Activated naive CD8-positive, alpha-beta T cell (primary cell): ENCODE results near the gene AKAP6.

Experiments used
- H3K27ac Mint-ChIP-seq: one replicate; pipeline ENCODE4 v1.8.0; 2021; ENCODE audit warnings: mixed read lengths
- H3K27me3 Mint-ChIP-seq: one replicate; pipeline ENCODE4 v1.8.0; 2021; ENCODE audit warnings: mixed read lengths
- H3K36me3 Mint-ChIP-seq: one replicate; pipeline ENCODE4 v1.8.0; 2021; ENCODE audit warnings: mixed read lengths
- H3K4me1 Mint-ChIP-seq: one replicate; pipeline ENCODE4 v1.8.0; 2021; ENCODE audit warnings: low read depth, mixed read lengths
- H3K4me3 Mint-ChIP-seq: one replicate; pipeline ENCODE4 v1.8.0; 2021; ENCODE audit warnings: mild to moderate bottlenecking, mixed read lengths
- H3K9me3 Mint-ChIP-seq: one replicate; pipeline ENCODE4 v1.8.0; 2021; ENCODE audit warnings: low read depth, mixed read lengths

AKAP6 gene

GRCh38 chr14:32805979-32806378, 476.9 kb downstream of the AKAP6 start:
- no peaks in the 10 kb centered on the region for H3K4me1 Mint-ChIP-seq
- H3K27me3 Mint-ChIP-seq: no peaks in the 10 kb centered on the region
- H3K36me3 Mint-ChIP-seq: peaks cover 16% of the 10 kb centered on the region
- no peak overlapping the region for H3K27ac Mint-ChIP-seq
- peaks cover 22% of the 10 kb centered on the region for H3K9me3 Mint-ChIP-seq
- H3K4me3 Mint-ChIP-seq: no peak overlapping the region

DNA sequence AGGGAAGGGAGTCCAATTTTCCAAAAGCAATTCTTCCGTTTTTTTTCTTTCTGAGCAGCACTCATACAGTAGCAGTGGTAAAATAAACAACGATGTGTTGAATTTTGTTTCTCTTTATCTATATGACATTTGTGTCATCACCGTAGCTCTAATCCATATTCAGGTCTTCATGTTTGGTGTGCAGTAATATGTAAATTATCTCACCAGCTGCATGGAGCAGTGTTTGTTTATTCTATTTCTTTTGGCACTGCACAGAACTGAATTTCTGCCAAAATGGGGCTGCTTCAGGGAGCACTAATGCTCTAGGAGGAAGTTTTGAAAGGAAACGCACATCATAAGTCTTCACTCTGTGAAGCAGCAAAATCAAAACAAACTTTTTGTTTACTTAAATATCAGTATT, 479.5 kb downstream of the AKAP6 start:
- Mint-ChIP-seq H3K36me3 (peaks cover 13% of the 10 kb centered on the region), H3K4me3 (no peak overlapping the region), H3K27ac (no peak overlapping the region), H3K9me3 (peaks cover 7% of the 10 kb centered on the region), H3K4me1 (no peaks in the 10 kb centered on the region), H3K27me3 (no peaks in the 10 kb centered on the region)

- H3K27ac Mint-ChIP-seq: no peak overlapping the region
- H3K36me3 Mint-ChIP-seq: peaks cover 7% of the 10 kb centered on the region
Measured at GRCh38 chr14:32809255-32809654, 480.2 kb downstream of the AKAP6 start.

DNA sequence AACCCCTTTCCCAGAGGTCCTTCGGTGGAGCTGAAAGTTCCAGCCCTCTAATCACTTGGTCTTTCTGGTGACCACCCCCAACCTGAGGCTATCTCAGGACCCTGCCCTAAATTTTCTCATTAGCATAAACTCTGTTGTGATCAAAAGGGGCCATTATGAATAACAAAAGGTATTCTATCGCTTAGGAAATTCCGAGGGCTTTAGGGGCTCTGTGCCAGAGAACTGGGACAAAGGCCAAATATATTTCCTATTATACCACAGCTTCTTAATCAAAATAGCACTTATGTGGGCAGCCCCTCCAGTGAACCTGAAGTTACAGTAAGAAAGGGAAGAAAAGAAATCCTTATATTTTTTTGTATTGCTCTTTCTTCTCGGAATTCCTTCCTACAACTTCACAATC, 484.3 kb downstream of the AKAP6 start:
- Mint-ChIP-seq H3K4me3 (no peak overlapping the region), H3K9me3 (no peaks in the 10 kb centered on the region), H3K4me1 (no peaks in the 10 kb centered on the region), H3K27ac (no peak overlapping the region), H3K27me3 (no peaks in the 10 kb centered on the region), H3K36me3 (no peaks in the 10 kb centered on the region)

More at GRCh38 chr14:32809255-32809654, 480.2 kb downstream of the AKAP6 start:
- Mint-ChIP-seq H3K27me3 (no peaks in the 10 kb centered on the region), H3K9me3 (peaks cover 1% of the 10 kb centered on the region), H3K4me3 (no peak overlapping the region), H3K4me1 (no peaks in the 10 kb centered on the region)

DNA sequence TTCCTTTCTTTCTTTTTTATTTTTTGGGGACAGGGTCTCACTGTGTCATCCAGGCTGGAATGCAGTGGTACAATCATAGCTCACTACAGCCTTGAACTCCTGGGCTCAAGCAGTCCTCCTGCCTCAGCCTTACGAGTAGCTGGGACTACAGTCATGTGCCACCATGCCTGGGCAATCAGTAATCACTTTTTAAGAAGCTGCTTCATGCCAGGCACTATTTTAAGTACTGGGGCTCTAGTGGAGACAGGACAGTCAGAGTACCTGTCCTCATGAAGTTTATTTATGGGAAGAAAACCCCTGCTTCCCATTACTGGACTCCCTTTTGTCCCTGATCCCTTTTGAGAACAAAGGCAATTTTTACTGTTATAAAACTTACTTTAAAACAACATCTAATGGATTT, 485.6 kb downstream of the AKAP6 start:
- Mint-ChIP-seq H3K4me1 (no peaks in the 10 kb centered on the region), H3K4me3 (no peak overlapping the region), H3K36me3 (no peaks in the 10 kb centered on the region), H3K27me3 (no peaks in the 10 kb centered on the region), H3K9me3 (no peaks in the 10 kb centered on the region), H3K27ac (no peak overlapping the region)

GRCh38 chr14:32816588-32816987, 487.5 kb downstream of the AKAP6 start:
- Mint-ChIP-seq H3K9me3 (no peaks in the 10 kb centered on the region), H3K36me3 (peaks cover 5% of the 10 kb centered on the region), H3K27me3 (no peaks in the 10 kb centered on the region), H3K27ac (no peak overlapping the region), H3K4me3 (no peak overlapping the region), H3K4me1 (no peaks in the 10 kb centered on the region)

GRCh38 chr14:32817780-32818179, 488.7 kb downstream of the AKAP6 start:
- H3K4me1 Mint-ChIP-seq: no peaks in the 10 kb centered on the region
- H3K4me3 Mint-ChIP-seq: no peak overlapping the region
- H3K27me3 Mint-ChIP-seq: no peaks in the 10 kb centered on the region

DNA sequence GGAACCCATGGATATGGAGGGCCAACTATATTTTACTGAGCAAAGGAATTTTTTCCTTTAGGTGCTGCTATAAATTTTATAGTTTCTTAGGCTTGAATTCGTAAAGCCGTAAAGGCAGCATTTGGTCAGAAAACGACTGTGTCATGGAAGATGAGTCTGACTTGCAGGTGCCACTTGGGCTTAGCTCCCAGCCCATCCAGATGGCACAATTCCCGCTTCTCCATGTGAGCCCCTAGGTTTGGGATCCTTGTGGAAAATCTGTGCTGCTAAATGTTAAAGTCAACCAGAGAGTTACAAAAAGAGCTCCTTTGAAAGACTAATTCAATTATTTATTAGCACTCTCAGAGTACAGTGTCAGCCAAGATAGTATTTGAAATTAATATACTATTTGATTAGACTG, 489.5 kb downstream of the AKAP6 start:
- no peaks in the 10 kb centered on the region for H3K27me3 Mint-ChIP-seq
- H3K4me1 Mint-ChIP-seq: no peaks in the 10 kb centered on the region
- H3K27ac Mint-ChIP-seq: no peak overlapping the region
- peaks cover 7% of the 10 kb centered on the region for H3K36me3 Mint-ChIP-seq
- no peaks in the 10 kb centered on the region for H3K9me3 Mint-ChIP-seq
- H3K4me3 Mint-ChIP-seq: no peak overlapping the region

More at GRCh38 chr14:32817780-32818179, 488.7 kb downstream of the AKAP6 start:
- Mint-ChIP-seq H3K36me3 (peaks cover 7% of the 10 kb centered on the region), H3K9me3 (no peaks in the 10 kb centered on the region), H3K27ac (no peak overlapping the region)

- H3K4me1 Mint-ChIP-seq: no peaks in the 10 kb centered on the region
- H3K27ac Mint-ChIP-seq: no peak overlapping the region
Measured at GRCh38 chr14:32820181-32820580, 491.1 kb downstream of the AKAP6 start.

GRCh38 chr14:32820682-32821081, 491.6 kb downstream of the AKAP6 start:
- Mint-ChIP-seq H3K27me3 (no peaks in the 10 kb centered on the region), H3K27ac (no peak overlapping the region), H3K4me1 (no peaks in the 10 kb centered on the region), H3K36me3 (peaks cover 7% of the 10 kb centered on the region), H3K9me3 (no peaks in the 10 kb centered on the region), H3K4me3 (no peak overlapping the region)

More at GRCh38 chr14:32820181-32820580, 491.1 kb downstream of the AKAP6 start:
- H3K36me3 Mint-ChIP-seq: peaks cover 7% of the 10 kb centered on the region
- H3K4me3 Mint-ChIP-seq: no peak overlapping the region
- no peaks in the 10 kb centered on the region for H3K27me3 Mint-ChIP-seq
- no peaks in the 10 kb centered on the region for H3K9me3 Mint-ChIP-seq

DNA sequence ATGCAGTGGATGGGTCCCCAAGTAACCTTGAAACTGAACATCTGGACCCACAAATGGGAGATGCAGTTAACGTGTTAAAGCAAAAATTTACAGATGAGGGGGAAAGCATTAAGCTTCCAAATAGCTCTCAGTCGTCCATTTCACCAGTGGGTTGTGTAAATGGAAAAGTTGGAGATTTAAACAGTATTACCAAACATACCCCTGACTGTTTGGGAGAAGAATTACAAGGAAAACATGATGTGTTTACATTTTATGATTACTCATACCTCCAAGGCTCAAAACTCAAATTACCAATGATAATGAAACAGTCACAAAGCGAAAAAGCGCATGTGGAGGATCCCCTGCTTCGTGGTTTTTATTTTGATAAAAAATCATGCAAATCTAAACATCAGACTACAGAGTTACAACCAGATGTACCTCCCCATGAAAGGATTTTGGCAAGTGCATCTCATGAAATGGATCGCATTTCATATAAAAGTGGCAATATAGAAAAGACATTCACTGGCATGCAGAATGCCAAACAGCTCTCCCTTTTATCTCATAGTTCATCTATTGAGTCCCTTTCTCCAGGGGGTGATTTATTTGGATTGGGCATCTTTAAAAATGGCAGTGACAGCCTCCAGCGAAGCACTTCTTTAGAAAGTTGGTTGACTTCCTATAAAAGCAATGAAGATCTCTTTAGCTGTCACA, 493.0 kb downstream of the AKAP6 start:
- Mint-ChIP-seq H3K9me3 (no peaks in the 10 kb centered on the region), H3K27me3 (no peaks in the 10 kb centered on the region), H3K4me1 (no peaks in the 10 kb centered on the region), H3K27ac (no peak overlapping the region), H3K36me3 (peaks cover 7% of the 10 kb centered on the region), H3K4me3 (no peak overlapping the region)

- Mint-ChIP-seq H3K36me3 (peaks cover 7% of the 10 kb centered on the region), H3K4me3 (no peak overlapping the region), H3K27me3 (no peaks in the 10 kb centered on the region), H3K9me3 (no peaks in the 10 kb centered on the region), H3K27ac (no peak overlapping the region), H3K4me1 (no peaks in the 10 kb centered on the region)
Measured at GRCh38 chr14:32823706-32824105, 494.6 kb downstream of the AKAP6 start.

- Mint-ChIP-seq H3K9me3 (no peaks in the 10 kb centered on the region), H3K27me3 (no peaks in the 10 kb centered on the region), H3K36me3 (peaks cover 7% of the 10 kb centered on the region), H3K27ac (no peak overlapping the region), H3K4me1 (no peaks in the 10 kb centered on the region), H3K4me3 (no peak overlapping the region)
Measured at GRCh38 chr14:32824195-32824594, 495.1 kb downstream of the AKAP6 start.

GRCh38 chr14:32825058-32825457, 496.0 kb downstream of the AKAP6 start:
- Mint-ChIP-seq H3K9me3 (peaks cover 4% of the 10 kb centered on the region), H3K4me3 (no peak overlapping the region), H3K4me1 (no peaks in the 10 kb centered on the region), H3K36me3 (peaks cover 7% of the 10 kb centered on the region), H3K27me3 (no peaks in the 10 kb centered on the region), H3K27ac (no peak overlapping the region)

DNA sequence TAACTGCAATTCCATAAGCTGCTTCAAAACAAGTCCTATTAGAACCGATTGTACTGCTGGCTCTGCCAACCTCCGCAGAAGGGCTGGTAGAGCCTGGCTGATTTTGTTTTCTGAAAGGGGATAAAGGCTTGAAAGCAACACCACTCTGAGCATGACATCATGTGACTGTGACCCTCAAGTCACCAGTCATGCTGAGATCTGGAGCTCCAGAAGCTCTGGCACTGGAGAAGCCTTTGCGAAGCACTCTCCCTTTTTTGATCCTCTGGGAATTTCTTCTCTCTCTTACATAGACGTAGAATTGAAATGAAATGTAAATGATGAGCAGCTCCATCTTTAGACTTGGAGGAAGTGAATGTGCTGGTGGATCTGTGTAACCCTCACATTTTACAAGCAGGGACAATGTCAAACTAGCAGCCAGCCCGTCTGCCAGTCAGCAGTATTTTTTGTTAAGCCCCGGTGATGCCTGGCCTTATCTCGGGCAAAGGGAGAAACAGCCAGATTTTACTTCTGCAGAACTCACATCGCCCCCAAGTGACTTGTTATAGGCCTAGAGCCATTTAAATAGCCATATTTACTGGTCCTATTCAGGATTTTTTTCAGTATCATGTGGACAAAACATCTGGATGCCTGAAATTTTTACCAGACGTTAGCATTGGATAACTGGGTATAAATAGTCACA, 497.4 kb downstream of the AKAP6 start:
- H3K36me3 Mint-ChIP-seq: peaks cover 3% of the 10 kb centered on the region
- H3K4me1 Mint-ChIP-seq: no peaks in the 10 kb centered on the region
- no peaks in the 10 kb centered on the region for H3K27me3 Mint-ChIP-seq
- H3K4me3 Mint-ChIP-seq: no peak overlapping the region
- no peak overlapping the region for H3K27ac Mint-ChIP-seq
- H3K9me3 Mint-ChIP-seq: peaks cover 4% of the 10 kb centered on the region

GRCh38 chr14:32827514-32827913, 498.4 kb downstream of the AKAP6 start:
- H3K4me1 Mint-ChIP-seq: no peaks in the 10 kb centered on the region
- peaks cover 4% of the 10 kb centered on the region for H3K9me3 Mint-ChIP-seq
- H3K4me3 Mint-ChIP-seq: no peak overlapping the region
- no peak overlapping the region for H3K27ac Mint-ChIP-seq
- no peaks in the 10 kb centered on the region for H3K27me3 Mint-ChIP-seq
- H3K36me3 Mint-ChIP-seq: no peaks in the 10 kb centered on the region
